SK-N-SH treated with all-trans-retinoic acid at 6 μM for 48 hours (cell line): ENCODE data around the gene AIMP2.
"Not testable (repeated sequence)": the region's sequence is repeated elsewhere in the genome, so short reads cannot be mapped to it uniquely, and the experiment has no call there.

Experiments used
- ATAC-seq: fragments of 200-7000 bp; cut with Tn5 transposase; 3 replicates; pipeline ENCODE4 v1.9.1; 2020; ENCODE audit warnings: mild to moderate bottlenecking, moderate library complexity
- BACH2 ChIP-seq: fragments of 250-450 bp; sonication (Bioruptor Pico); IDR thresholded peaks from 2 replicates; pipeline ENCODE4 v1.9.0; 2021; ENCODE audit warnings: mild to moderate bottlenecking, borderline replicate concordance
- CREB5 ChIP-seq: fragments of 250-450 bp; sonication (Bioruptor Pico); IDR thresholded peaks from 2 replicates; pipeline ENCODE4 v1.5.1; 2020; ENCODE audit warnings: low read depth, mild to moderate bottlenecking, moderate library complexity
- ESRRG ChIP-seq: fragments of 250-450 bp; sonication (Bioruptor Pico); IDR thresholded peaks from 2 replicates; pipeline ENCODE4 v1.6.1; 2021; ENCODE audit warnings: mild to moderate bottlenecking
- GLIS3 ChIP-seq: fragments of 250-450 bp; sonication (Bioruptor Pico); IDR thresholded peaks from 2 replicates; pipeline ENCODE4 v1.5.0; 2020; ENCODE audit warnings: mild to moderate bottlenecking, moderate library complexity
- ISL1 ChIP-seq: fragments of 250-450 bp; sonication (Bioruptor Pico); IDR thresholded peaks from 2 replicates; pipeline ENCODE4 v2.1.2; 2022; ENCODE audit warnings: mild to moderate bottlenecking, moderate library complexity
- PATZ1 ChIP-seq: fragments of 250-450 bp; sonication (Bioruptor Pico); IDR thresholded peaks from 2 replicates; pipeline ENCODE4 v1.8.0; 2020; ENCODE audit warnings: mild to moderate bottlenecking, moderate library complexity, borderline replicate concordance
- POU6F1 ChIP-seq: fragments of 250-450 bp; sonication (Bioruptor Pico); IDR thresholded peaks from 2 replicates; pipeline ENCODE4 v1.8.0; 2021; ENCODE audit warnings: low read depth, mild to moderate bottlenecking, moderate library complexity, borderline replicate concordance
- RARB ChIP-seq: fragments of 250-450 bp; sonication (Bioruptor Pico); IDR thresholded peaks from 2 replicates; pipeline ENCODE4 v1.8.0; 2021; ENCODE audit warnings: mild to moderate bottlenecking, moderate library complexity
- SNAI2 ChIP-seq: fragments of 250-450 bp; sonication (Bioruptor Pico); IDR thresholded peaks from 2 replicates; pipeline ENCODE4 v1.5.0; 2020; ENCODE audit warnings: mild to moderate bottlenecking, moderate library complexity
- TCF4 ChIP-seq: fragments of 250-450 bp; sonication (Bioruptor Pico); IDR thresholded peaks from 2 replicates; pipeline ENCODE4 v1.8.0; 2021; ENCODE audit warnings: mild to moderate bottlenecking, moderate library complexity, borderline replicate concordance
- ZC3H10 ChIP-seq: fragments of 250-450 bp; sonication (Bioruptor Pico); IDR thresholded peaks from 2 replicates; pipeline ENCODE4 v1.5.1; 2021; ENCODE audit warnings: mild to moderate bottlenecking, moderate library complexity
- ZFP30 ChIP-seq: fragments of 450-650 bp; formaldehyde crosslinking; IDR thresholded peaks from 2 replicates; pipeline ENCODE4 v1.5.0; 2022; ENCODE audit warnings: mild to moderate bottlenecking, moderate library complexity
- ZNF565 ChIP-seq: fragments of 450-650 bp; formaldehyde crosslinking; conservative IDR thresholded peaks from 2 replicates; pipeline ENCODE4 v1.5.0; 2020; ENCODE audit warnings: low read depth, mild to moderate bottlenecking, moderate library complexity
- ZNF70 ChIP-seq: fragments of 450-650 bp; formaldehyde crosslinking; IDR thresholded peaks from 2 replicates; pipeline ENCODE4 v1.5.0; 2020; ENCODE audit warnings: mild to moderate bottlenecking, moderate library complexity
- ZNF8 ChIP-seq: fragments of 450-650 bp; formaldehyde crosslinking; IDR thresholded peaks from 2 replicates; pipeline ENCODE4 v1.5.0; 2020; ENCODE audit warnings: mild to moderate bottlenecking, moderate library complexity

AIMP2 gene

GRCh38 chr7:6056616-6057015, 47.5 kb downstream of the AIMP2 start (continued):
- TF ChIP-seq POU6F1 (CRISPR knock-in tag) (no peak), ZFP30 (CRISPR knock-in tag) (no peak), CREB5 (no peak), ESRRG (CRISPR knock-in tag) (no peak)

GRCh38 chr7:6057316-6058129, 48.5 kb downstream of the AIMP2 start:
- no peak for TF ChIP-seq ZC3H10 (CRISPR knock-in tag)
- TF ChIP-seq CREB5 = no peak
- TF ChIP-seq RARB (CRISPR knock-in tag) = no peak
- no peak for TF ChIP-seq ZNF8 (CRISPR knock-in tag)
- no peak for TF ChIP-seq TCF4 (CRISPR knock-in tag)
- no peak for ATAC-seq

GRCh38 chr7:6059941-6060340, 50.9 kb downstream of the AIMP2 start:
- ATAC-seq = not testable (repeated sequence)

GRCh38 chr7:6071406-6071805, 62.3 kb downstream of the AIMP2 start:
- no peak for TF ChIP-seq TCF4 (CRISPR knock-in tag)
- no peak for TF ChIP-seq PATZ1 (CRISPR knock-in tag)
- TF ChIP-seq ZNF70 (CRISPR knock-in tag) = no peak
- TF ChIP-seq ESRRG (CRISPR knock-in tag) = no peak
- TF ChIP-seq GLIS3 (CRISPR knock-in tag) = no peak
- no peak for TF ChIP-seq ISL1 (CRISPR knock-in tag)
- TF ChIP-seq SNAI2 = no peak
- no peak for TF ChIP-seq POU6F1 (CRISPR knock-in tag)
- TF ChIP-seq ZNF565 (CRISPR knock-in tag) = no peak
- TF ChIP-seq BACH2 (CRISPR knock-in tag) = no peak
- ATAC-seq = no peak
